ENCODE data around the gene PISD.

Gene PISD

GRCh38 chr22:31623592-31624304, 38.3 kb downstream of the PISD start:
- no peak for DNase-seq

GRCh38 chr22:31622980-31623379, 39.0 kb downstream of the PISD start:
- DNase-seq = no peak

GRCh38 chr22:31621507-31622124, 40.4 kb downstream of the PISD start:
- no peak for DNase-seq

GRCh38 chr22:31620756-31621480, 41.1 kb downstream of the PISD start:
- DNase-seq = no peak

- DNase-seq = no peak
Measured at GRCh38 chr22:31619611-31620300, 42.3 kb downstream of the PISD start.

GRCh38 chr22:31618471-31619176, 43.4 kb downstream of the PISD start:
- no peak for DNase-seq

GRCh38 chr22:31618057-31618456, 44.0 kb downstream of the PISD start:
- no peak for DNase-seq

DNA sequence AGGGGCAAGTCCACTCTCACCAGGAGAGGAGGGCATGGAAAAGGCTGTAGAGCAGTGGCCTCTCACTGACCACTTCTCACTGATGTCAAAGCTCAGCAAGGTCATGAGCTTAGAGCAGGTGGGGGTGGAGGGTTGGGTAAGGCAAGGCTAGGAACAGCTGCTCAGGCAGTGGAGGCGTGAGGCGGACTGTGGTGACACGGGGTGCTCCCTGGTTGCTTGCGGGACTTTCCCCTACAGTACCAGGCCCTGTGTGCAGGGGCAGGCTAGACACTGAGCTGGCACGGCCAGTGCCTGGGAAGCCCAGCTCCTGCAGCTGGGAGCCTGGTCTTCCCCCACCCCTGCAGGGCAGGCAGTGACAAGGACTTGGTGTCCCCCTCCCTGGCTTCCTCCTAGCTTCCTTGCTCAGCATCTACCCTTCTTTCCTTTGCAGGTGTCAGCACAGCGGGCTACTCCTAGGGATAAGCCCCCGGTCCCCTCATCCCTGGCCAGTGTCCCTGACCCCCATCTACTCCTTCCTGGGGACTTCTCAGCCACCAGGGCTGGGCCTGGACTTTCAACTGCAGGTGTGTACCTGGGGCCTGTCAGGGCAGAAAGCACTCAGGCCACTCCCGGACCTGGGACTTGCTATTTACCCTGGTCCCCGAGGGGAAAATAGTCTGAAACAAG, 45.6 kb downstream of the PISD start:
- DNase-seq = no peak

- no peak for DNase-seq
Measured at GRCh38 chr22:31615940-31616314, 46.1 kb downstream of the PISD start.

GRCh38 chr22:31615491-31615860, 46.5 kb downstream of the PISD start:
- DNase-seq = no peak

GRCh38 chr22:31614781-31615490, 47.1 kb downstream of the PISD start:
- DNase-seq = no peak

DNA sequence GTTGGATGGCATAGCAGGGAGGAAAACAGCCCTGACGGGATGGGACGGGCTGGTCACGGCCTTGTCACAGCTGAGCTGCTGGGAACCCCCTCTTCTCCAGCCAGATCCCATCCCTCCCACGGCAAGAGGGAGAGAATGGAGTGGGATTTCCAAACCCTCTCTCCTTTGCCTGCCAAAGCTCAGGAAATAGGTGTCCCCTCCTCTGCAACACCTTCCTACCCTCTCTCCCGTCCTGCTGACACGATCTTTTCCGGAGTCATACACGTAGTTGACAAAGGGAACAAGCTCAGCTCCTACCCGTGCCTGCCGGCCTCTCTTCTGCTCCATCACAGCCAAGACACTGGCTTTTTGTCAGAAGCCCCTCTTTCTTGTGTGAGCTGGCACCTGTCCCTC, 48.1 kb downstream of the PISD start:
- no peak for DNase-seq

GRCh38 chr22:31613286-31613903, 48.6 kb downstream of the PISD start:
- no peak for DNase-seq

DNA sequence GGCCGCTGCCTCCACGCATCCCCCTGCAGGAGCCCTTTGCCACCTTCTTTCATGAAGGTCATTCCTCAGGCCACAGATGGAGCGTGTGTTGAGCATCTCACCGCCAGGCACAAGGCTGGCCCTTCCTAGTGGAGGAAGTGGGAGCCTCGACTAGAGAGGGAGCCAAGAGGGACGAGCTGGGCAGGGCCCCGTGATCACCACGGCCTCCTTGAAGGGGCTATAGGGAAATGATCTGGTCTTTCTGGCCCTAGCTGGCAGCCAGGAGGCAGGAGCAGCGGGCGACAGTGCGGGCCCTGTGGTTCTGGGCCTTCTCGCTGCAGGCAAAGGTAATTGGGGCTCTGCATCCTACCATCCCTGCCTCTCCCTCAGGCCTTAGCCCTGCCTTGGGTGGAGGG, 49.1 kb downstream of the PISD start:
- DNase-seq = no peak

GRCh38 chr22:31611061-31611760, 50.8 kb downstream of the PISD start:
- DNase-seq = no peak

DNA sequence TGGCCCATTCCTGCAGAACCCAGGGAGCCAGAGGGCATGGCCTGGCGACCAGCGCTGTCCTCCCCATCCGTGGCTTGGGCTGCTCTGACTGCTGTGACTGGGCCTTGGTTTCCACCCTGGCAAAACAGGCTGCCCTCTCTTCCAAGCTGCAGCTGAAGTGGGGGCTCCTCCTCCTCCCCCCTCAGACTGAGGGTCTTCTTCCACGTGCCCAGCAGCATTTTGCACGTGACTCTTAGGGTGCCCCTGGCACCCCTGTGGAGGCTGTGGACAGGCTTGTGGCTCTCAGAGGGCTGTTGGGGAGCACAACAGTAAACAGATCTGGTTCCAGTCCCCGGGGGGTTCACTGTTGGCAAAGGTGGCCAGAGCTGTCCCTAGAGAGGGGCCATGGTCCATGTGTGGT, 51.4 kb downstream of the PISD start:
- no peak for DNase-seq

GRCh38 chr22:31609716-31610115, 52.3 kb downstream of the PISD start:
- no peak for DNase-seq

DNA sequence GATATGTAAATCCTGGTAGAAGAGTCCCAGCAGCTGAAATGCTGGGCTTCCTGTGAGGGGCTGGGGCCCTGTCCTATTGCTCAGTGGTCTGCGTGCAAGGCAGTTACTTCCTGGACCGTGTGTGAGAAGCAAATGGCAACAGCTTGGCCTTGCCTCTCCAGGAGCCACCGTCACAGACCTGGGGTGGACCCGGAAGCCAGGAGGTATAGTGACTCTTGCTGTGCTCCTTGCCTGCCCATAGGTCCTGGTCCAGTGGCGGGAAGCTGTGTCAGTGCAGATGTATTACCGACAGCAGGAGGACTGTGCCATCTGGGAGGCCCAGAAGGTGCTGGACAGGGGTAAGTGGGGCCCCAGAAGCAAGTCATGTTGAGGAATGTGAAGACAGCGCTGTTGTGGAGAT, 54.3 kb downstream of the PISD start:
- DNase-seq = no peak

DNA sequence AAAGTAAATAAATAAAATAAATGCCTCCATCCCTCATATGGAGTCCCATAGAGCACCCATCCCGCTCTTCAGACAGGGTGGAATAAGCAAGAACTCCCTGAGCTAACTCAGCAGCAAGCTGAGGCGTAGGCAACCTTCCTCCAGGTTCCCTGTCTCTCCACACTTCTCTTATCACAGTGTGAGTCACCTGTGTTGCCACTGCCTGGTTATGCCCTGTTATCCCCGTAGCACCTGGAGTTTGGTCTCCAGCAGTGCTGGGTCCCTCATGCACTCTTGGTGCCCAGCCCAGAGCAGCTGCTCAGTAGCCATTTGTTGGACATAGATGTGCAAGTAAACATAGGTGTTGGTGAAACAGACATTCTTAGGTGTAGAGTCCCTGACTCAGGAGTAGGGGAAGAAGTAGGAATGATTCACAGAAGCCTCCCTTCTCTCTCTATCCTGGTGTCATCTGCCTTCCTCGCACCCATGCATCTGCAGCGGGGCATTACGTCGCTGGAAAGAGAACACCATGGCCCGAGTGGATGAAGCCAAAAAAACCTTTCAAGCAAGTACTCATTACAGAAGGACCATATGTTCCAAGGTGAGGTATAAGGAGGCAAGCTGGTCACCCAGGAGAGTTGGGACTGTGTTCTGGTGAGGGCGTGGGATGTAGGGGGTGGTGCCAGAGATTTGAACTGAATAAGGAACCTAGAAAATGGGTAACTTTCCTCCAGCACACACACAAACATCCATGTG, 56.0 kb downstream of the PISD start:
- DNase-seq = no peak

Data from activated naive CD4-positive, alpha-beta T cell treated with anti-CD3 and anti-CD28 coated beads, Interleukin-2, amount 50 U/mL, for 16 hours (primary cell).